ENCODE data around the gene NEUROD2.
A peak's percentile ranks its signal among the peaks of the same experiment; 100 is the strongest.

The NEUROD2 gene

GRCh38 chr17:39619786-39620101, 12.0 kb upstream of the NEUROD2 start:
- H3K4me3 ChIP-seq (ENCODE audit: low read length in 2 of 2): no peak overlapping the region
- H3K27me3 ChIP-seq (ENCODE audit: control insufficient read depth in 2 of 2, insufficient read depth in 2 of 2, low read length in 2 of 2): peaks cover 5 to 11% of the 10 kb centered on the region in 2 donors
- no peak overlapping the region for H3K9ac ChIP-seq (ENCODE audit: low read depth in 1 of 2, low read length in 2 of 2)
- H3K36me3 ChIP-seq (ENCODE audit: control insufficient read depth in 2 of 2, insufficient read depth in 2 of 2, low read length in 2 of 2): no peaks in the 10 kb centered on the region
- no peak overlapping the region for H3K27ac ChIP-seq (ENCODE audit: low read depth in 2 of 2, low read length in 2 of 2)
- H3K4me1 ChIP-seq (ENCODE audit: control insufficient read depth in 2 of 2, insufficient read depth in 2 of 2, low read length in 2 of 2): peaks cover 27 to 32% of the 10 kb centered on the region in 2 donors
- no peaks in the 10 kb centered on the region for H3K9me3 ChIP-seq (ENCODE audit: control insufficient read depth in 2 of 2, low read length in 2 of 2)

GRCh38 chr17:39618956-39619785, 11.5 kb upstream of the NEUROD2 start:
- Histone ChIP-seq H3K9ac (ENCODE audit: low read depth in 1 of 2, low read length in 2 of 2) (peak overlapping the region in 1 of 2 donors; percentile 47), H3K4me1 (ENCODE audit: control insufficient read depth in 2 of 2, insufficient read depth in 2 of 2, low read length in 2 of 2) (peaks cover 24 to 28% of the 10 kb centered on the region in 2 donors), H3K36me3 (ENCODE audit: control insufficient read depth in 2 of 2, insufficient read depth in 2 of 2, low read length in 2 of 2) (no peaks in the 10 kb centered on the region), H3K9me3 (ENCODE audit: control insufficient read depth in 2 of 2, low read length in 2 of 2) (no peaks in the 10 kb centered on the region), H3K4me3 (ENCODE audit: low read length in 2 of 2) (peak overlapping the region; percentile 66 to 80), H3K27ac (ENCODE audit: low read depth in 2 of 2, low read length in 2 of 2) (no peak overlapping the region), H3K27me3 (ENCODE audit: control insufficient read depth in 2 of 2, insufficient read depth in 2 of 2, low read length in 2 of 2) (peaks cover 5 to 12% of the 10 kb centered on the region in 2 donors)

- Histone ChIP-seq H3K9ac (ENCODE audit: low read depth in 1 of 2, low read length in 2 of 2) (peak overlapping the region; percentile 38 to 47), H3K27ac (ENCODE audit: low read depth in 2 of 2, low read length in 2 of 2) (peak overlapping the region; percentile 38 to 56), H3K4me1 (ENCODE audit: control insufficient read depth in 2 of 2, insufficient read depth in 2 of 2, low read length in 2 of 2) (peaks cover 22 to 24% of the 10 kb centered on the region in 2 donors), H3K27me3 (ENCODE audit: control insufficient read depth in 2 of 2, insufficient read depth in 2 of 2, low read length in 2 of 2) (peaks cover 5 to 16% of the 10 kb centered on the region in 2 donors), H3K4me3 (ENCODE audit: low read length in 2 of 2) (peak overlapping the region; percentile 66 to 80), H3K9me3 (ENCODE audit: control insufficient read depth in 2 of 2, low read length in 2 of 2) (no peaks in the 10 kb centered on the region), H3K36me3 (ENCODE audit: control insufficient read depth in 2 of 2, insufficient read depth in 2 of 2, low read length in 2 of 2) (no peaks in the 10 kb centered on the region)
Observed at GRCh38 chr17:39618246-39618913, 10.7 kb upstream of the NEUROD2 start.

- H3K9ac ChIP-seq (ENCODE audit: low read depth in 1 of 2, low read length in 2 of 2): peak overlapping the region; percentile 26 to 49
- peaks cover 16 to 21% of the 10 kb centered on the region in 2 donors for H3K4me1 ChIP-seq (ENCODE audit: control insufficient read depth in 2 of 2, insufficient read depth in 2 of 2, low read length in 2 of 2)
- H3K36me3 ChIP-seq (ENCODE audit: control insufficient read depth in 2 of 2, insufficient read depth in 2 of 2, low read length in 2 of 2): no peaks in the 10 kb centered on the region
- H3K27ac ChIP-seq (ENCODE audit: low read depth in 2 of 2, low read length in 2 of 2): peak overlapping the region; percentile 38 to 56
- H3K27me3 ChIP-seq (ENCODE audit: control insufficient read depth in 2 of 2, insufficient read depth in 2 of 2, low read length in 2 of 2): peaks cover 10 to 22% of the 10 kb centered on the region in 2 donors
- no peaks in the 10 kb centered on the region for H3K9me3 ChIP-seq (ENCODE audit: control insufficient read depth in 2 of 2, low read length in 2 of 2)
- peak overlapping the region; percentile 55 to 66 for H3K4me3 ChIP-seq (ENCODE audit: low read length in 2 of 2)
Observed at GRCh38 chr17:39617446-39618245, 9.9 kb upstream of the NEUROD2 start.

GRCh38 chr17:39617100-39617445, 9.4 kb upstream of the NEUROD2 start:
- H3K9me3 ChIP-seq (ENCODE audit: control insufficient read depth in 2 of 2, low read length in 2 of 2): no peaks in the 10 kb centered on the region
- no peak overlapping the region for H3K9ac ChIP-seq (ENCODE audit: low read depth in 1 of 2, low read length in 2 of 2)
- H3K27ac ChIP-seq (ENCODE audit: low read depth in 2 of 2, low read length in 2 of 2): no peak overlapping the region
- H3K4me1 ChIP-seq (ENCODE audit: control insufficient read depth in 2 of 2, insufficient read depth in 2 of 2, low read length in 2 of 2): peaks cover 12 to 17% of the 10 kb centered on the region in 2 donors
- H3K27me3 ChIP-seq (ENCODE audit: control insufficient read depth in 2 of 2, insufficient read depth in 2 of 2, low read length in 2 of 2): peaks cover 11 to 23% of the 10 kb centered on the region in 2 donors
- peak overlapping the region; percentile 53 to 55 for H3K4me3 ChIP-seq (ENCODE audit: low read length in 2 of 2)
- H3K36me3 ChIP-seq (ENCODE audit: control insufficient read depth in 2 of 2, insufficient read depth in 2 of 2, low read length in 2 of 2): no peaks in the 10 kb centered on the region

GRCh38 chr17:39615434-39615833, 7.7 kb upstream of the NEUROD2 start:
- H3K4me1 ChIP-seq (ENCODE audit: control insufficient read depth in 2 of 2, insufficient read depth in 2 of 2, low read length in 2 of 2): peaks cover 11 to 14% of the 10 kb centered on the region in 2 donors
- H3K9ac ChIP-seq (ENCODE audit: low read depth in 1 of 2, low read length in 2 of 2): no peak overlapping the region
- H3K4me3 ChIP-seq (ENCODE audit: low read length in 2 of 2): no peak overlapping the region
- H3K27me3 ChIP-seq (ENCODE audit: control insufficient read depth in 2 of 2, insufficient read depth in 2 of 2, low read length in 2 of 2): peaks cover 20 to 23% of the 10 kb centered on the region in 2 donors
- H3K36me3 ChIP-seq (ENCODE audit: control insufficient read depth in 2 of 2, insufficient read depth in 2 of 2, low read length in 2 of 2): no peaks in the 10 kb centered on the region
- no peak overlapping the region for H3K27ac ChIP-seq (ENCODE audit: low read depth in 2 of 2, low read length in 2 of 2)
- no peaks in the 10 kb centered on the region for H3K9me3 ChIP-seq (ENCODE audit: control insufficient read depth in 2 of 2, low read length in 2 of 2)

GRCh38 chr17:39614545-39615157, 6.9 kb upstream of the NEUROD2 start:
- H3K9ac ChIP-seq (ENCODE audit: low read depth in 1 of 2, low read length in 2 of 2): no peak overlapping the region
- H3K27ac ChIP-seq (ENCODE audit: low read depth in 2 of 2, low read length in 2 of 2): no peak overlapping the region
- H3K9me3 ChIP-seq (ENCODE audit: control insufficient read depth in 2 of 2, low read length in 2 of 2): no peaks in the 10 kb centered on the region
- H3K4me3 ChIP-seq (ENCODE audit: low read length in 2 of 2): no peak overlapping the region
- H3K27me3 ChIP-seq (ENCODE audit: control insufficient read depth in 2 of 2, insufficient read depth in 2 of 2, low read length in 2 of 2): peaks cover 22 to 23% of the 10 kb centered on the region in 2 donors
- peaks cover 11 to 13% of the 10 kb centered on the region in 2 donors for H3K4me1 ChIP-seq (ENCODE audit: control insufficient read depth in 2 of 2, insufficient read depth in 2 of 2, low read length in 2 of 2)
- no peaks in the 10 kb centered on the region for H3K36me3 ChIP-seq (ENCODE audit: control insufficient read depth in 2 of 2, insufficient read depth in 2 of 2, low read length in 2 of 2)

- H3K9me3 ChIP-seq (ENCODE audit: control insufficient read depth in 2 of 2, low read length in 2 of 2): no peaks in the 10 kb centered on the region
- no peaks in the 10 kb centered on the region for H3K36me3 ChIP-seq (ENCODE audit: control insufficient read depth in 2 of 2, insufficient read depth in 2 of 2, low read length in 2 of 2)
- no peak overlapping the region for H3K27ac ChIP-seq (ENCODE audit: low read depth in 2 of 2, low read length in 2 of 2)
- H3K9ac ChIP-seq (ENCODE audit: low read depth in 1 of 2, low read length in 2 of 2): no peak overlapping the region
- peaks cover 34 to 38% of the 10 kb centered on the region in 2 donors for H3K27me3 ChIP-seq (ENCODE audit: control insufficient read depth in 2 of 2, insufficient read depth in 2 of 2, low read length in 2 of 2)
- H3K4me3 ChIP-seq (ENCODE audit: low read length in 2 of 2): no peak overlapping the region
- H3K4me1 ChIP-seq (ENCODE audit: control insufficient read depth in 2 of 2, insufficient read depth in 2 of 2, low read length in 2 of 2): peaks cover 3 to 4% of the 10 kb centered on the region in 2 donors
Observed at GRCh38 chr17:39612935-39613464, 5.3 kb upstream of the NEUROD2 start.

GRCh38 chr17:39612291-39612894, 4.7 kb upstream of the NEUROD2 start:
- no peaks in the 10 kb centered on the region for H3K36me3 ChIP-seq (ENCODE audit: control insufficient read depth in 2 of 2, insufficient read depth in 2 of 2, low read length in 2 of 2)
- peaks cover 35 to 40% of the 10 kb centered on the region in 2 donors for H3K27me3 ChIP-seq (ENCODE audit: control insufficient read depth in 2 of 2, insufficient read depth in 2 of 2, low read length in 2 of 2)
- peaks cover 2 to 4% of the 10 kb centered on the region in 2 donors for H3K4me1 ChIP-seq (ENCODE audit: control insufficient read depth in 2 of 2, insufficient read depth in 2 of 2, low read length in 2 of 2)
- H3K27ac ChIP-seq (ENCODE audit: low read depth in 2 of 2, low read length in 2 of 2): no peak overlapping the region
- H3K9ac ChIP-seq (ENCODE audit: low read depth in 1 of 2, low read length in 2 of 2): no peak overlapping the region
- H3K4me3 ChIP-seq (ENCODE audit: low read length in 2 of 2): no peak overlapping the region
- H3K9me3 ChIP-seq (ENCODE audit: control insufficient read depth in 2 of 2, low read length in 2 of 2): no peaks in the 10 kb centered on the region
